ELF-1 (cell line): Measurements from ENCODE around the gene AASDHPPT.

Source experiments
- DNase-seq: peaks from one replicate; pipeline ENCODE4 v3.0.0-alpha.2; 2016; ENCODE audit warnings: low read depth, low spot score

The AASDHPPT gene

DNA sequence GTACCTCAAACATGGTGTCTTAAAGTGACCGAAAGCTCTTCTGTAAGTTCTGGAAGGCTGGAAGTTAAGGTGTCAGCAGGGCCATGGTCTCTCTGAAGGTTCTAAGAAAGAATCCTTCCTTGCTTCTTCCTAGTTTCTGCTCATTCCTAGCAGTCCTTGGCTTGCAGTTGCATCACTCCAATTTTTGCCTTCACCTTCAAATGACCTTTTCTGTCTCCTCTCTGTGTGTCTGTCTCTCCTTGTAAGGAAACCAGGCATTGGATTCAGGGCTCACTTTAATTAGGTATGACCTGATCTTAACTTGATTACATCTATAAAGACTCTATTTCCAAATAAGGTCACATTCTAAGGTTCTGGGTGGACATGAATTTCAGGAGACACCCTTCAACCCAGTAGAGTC lies 8.7 kb downstream of the AASDHPPT start:
- no peak for DNase-seq

DNA sequence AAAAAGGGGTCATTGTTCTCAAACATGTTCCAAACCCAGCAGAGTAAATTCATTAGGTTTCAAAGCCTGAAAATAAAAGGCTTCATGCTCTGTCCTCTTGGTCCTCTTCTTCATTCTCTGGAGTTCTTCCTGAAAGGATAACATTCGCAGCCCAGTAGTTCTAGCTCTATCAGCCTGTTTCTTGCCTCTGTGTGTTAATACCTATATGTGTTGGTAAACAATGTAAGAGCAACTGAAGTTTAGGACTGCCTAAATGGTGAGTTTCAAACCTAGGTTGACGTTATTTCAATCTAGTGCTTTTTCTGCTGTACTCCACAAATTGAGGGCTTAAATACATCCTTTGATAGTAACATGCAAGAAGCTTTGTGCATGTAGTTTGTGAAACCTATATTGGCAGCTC lies 9.4 kb downstream of the AASDHPPT start:
- DNase-seq = no peak

DNA sequence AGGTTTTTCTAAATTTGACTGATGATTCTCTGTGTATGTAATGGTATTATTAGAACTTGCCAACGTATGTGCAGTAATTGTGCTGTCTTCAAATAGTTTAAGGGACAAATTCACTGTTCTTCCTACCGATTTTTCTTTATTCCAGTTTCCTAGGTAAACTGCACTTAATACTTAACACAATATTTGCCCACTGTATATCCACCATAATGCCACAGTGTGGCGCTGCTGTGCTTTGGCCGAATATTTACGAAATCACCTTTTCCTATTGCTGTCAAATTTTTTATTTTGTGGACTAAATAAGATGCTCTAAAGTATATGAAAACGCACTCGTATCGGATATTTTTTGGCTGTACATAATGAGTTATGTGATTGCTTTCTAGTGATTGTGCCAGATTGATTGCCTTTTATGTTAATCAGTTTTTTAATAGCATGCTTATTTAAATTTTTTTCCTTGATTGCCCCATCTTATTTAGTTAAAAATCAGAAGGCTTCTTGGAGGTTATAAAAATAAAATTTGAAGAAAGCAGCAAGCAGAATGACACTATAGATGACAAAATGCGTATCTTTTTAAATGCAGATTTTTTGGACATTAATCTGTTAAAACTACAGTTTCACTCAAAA lies 10.5 kb downstream of the AASDHPPT start:
- DNase-seq = peak; percentile 4

DNA sequence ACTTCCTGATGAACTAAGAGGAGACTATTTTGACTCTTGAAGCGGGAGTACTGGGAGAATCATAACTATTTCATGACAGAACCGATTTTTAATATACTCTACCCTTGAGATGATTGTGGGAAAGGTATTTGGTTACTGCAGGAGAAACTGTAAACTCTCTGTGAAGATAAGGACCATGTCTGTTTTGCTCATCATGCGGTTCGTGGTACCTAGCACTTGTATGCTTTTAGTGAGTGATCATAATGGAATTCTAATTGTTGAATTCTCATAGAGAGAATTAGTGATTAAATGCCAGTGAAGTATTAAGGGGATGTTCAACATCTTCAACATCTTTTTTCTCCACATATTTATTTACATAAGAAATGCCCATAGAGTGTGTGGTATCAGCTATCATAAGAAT lies 11.4 kb downstream of the AASDHPPT start:
- DNase-seq = no peak

DNA sequence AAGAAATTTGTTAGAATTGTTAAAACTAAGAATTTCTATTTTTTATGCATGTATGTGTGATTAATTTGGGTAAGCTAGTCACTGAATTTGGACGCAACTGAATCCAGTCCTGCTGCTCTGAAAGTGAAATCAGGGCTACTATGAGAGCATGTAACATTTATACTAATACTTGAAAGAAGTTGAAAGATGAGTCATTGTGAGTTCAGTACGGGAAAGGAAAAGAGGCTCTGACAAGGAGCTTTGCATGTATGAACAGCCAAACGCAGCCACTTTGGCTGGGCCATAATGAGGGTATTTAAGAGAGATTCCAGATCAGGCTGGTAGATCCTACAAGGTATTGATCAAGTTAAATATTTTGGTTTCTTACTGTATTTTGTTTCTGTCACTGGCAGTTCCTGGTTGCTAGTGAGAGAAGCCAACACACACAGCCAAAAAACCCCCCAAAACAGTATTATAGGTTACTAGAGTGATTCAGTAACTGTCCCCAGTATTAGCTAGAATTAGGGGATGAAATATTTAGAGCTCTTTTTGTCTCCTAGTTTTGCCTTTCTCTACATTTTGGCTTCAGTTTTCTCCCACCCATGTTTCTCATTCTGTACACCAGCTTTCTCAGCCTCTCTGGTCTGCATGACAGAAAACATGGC lies 14.1 kb downstream of the AASDHPPT start:
- no peak for DNase-seq

DNA sequence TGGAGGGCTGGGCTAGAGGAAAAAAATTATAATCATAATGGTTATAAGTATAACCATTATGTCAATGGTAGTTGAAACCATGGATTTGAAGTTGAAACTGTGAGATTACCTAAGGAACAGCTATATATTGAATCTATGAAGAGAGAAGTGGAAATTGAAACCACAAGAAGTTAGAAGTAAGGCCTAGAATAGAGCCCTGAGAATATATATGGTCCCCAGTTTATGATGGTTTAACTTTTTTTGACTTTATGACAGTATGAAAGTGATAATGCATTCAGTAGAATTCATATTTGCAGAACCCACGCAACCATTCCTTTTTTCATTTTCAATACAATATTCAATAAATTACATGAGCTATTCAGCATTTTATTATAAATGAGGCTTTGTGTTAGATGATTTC lies 15.0 kb downstream of the AASDHPPT start:
- DNase-seq = no peak

DNA sequence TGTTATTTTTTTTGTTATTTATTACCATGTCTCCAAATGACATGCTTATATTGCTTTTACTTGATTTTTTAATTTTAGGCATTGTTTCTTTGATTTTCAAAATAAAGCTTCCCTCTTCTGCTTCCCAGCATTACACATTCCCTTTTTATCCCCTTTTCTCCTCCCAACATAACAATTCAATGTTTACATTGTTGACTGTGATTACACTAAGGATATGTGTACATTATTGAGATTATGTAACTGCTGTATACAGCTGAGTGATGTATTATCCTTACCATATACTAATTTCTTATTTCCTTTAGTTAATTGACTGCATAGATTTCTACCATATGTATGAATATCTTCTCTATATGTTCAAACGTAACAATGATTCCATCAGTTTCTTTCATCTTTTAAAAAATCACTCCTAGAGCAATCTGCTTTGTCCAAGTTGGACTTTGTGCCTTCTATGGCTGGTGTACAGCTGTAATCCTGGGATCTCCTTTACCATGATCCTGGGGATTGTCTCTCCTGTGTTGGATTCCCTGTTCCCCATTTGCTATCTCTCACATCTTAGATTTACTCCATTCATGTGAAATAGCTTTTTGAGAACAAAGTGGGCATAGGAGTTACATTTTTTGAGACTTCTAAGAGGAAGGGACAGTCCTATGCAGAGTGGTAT lies 21.6 kb downstream of the AASDHPPT start:
- no peak for DNase-seq

DNA sequence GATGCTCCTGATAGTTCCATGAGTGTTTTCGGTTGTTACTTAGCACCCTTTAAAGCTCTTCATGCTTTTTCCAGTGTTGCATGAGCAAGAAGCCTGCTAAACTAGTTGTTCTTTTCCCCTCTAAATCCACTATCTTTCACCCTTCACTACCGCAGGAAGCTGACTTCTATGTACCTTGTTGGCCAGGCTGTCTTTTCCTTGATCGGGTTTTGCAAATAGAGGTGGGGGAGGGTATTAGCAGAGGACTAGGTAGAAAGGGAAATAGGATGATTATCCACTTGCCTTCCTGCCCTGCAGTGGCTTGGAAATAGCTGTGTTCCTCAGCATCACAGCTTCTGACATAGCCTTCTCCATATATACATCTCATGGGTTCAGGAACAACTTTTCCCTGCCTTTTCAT lies 23.9 kb downstream of the AASDHPPT start:
- no peak for DNase-seq

DNA sequence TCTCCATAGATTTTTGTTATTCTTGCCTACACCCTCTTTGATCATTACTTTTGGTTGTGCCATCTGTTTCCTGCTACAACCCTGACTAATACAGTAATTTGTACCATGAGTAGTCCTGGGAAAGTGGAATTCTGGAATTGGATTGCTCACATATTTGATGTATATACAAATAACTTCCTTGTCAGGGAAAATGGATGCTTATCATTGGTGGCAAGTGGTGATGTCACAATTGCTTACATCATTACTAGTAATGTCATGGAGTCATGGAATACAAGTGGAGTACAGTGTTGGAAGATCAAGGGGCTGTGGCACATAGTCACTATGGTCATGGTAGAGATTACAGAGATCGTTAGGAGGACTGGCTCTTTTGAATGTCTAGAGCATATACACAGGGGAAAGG lies 24.4 kb downstream of the AASDHPPT start:
- DNase-seq = no peak

DNA sequence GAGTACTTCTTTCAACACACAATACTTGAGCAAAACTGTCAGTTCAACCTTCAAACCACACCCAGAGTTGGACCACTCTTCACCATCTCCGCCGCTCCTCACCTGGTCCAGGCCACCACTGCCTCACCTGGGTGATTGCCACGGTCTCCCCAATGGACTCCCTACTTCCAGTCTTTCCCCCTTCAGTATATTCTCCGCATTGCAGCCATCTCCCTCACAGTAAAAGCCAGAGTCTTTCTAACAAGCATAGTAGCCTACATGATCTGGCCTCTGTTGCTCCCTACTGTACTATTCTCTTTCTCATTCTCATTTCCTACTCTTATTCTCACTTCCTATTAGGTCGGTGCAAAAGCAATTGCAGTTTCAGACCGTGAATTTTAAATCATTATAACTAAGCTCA lies 28.5 kb downstream of the AASDHPPT start:
- no peak for DNase-seq

DNA sequence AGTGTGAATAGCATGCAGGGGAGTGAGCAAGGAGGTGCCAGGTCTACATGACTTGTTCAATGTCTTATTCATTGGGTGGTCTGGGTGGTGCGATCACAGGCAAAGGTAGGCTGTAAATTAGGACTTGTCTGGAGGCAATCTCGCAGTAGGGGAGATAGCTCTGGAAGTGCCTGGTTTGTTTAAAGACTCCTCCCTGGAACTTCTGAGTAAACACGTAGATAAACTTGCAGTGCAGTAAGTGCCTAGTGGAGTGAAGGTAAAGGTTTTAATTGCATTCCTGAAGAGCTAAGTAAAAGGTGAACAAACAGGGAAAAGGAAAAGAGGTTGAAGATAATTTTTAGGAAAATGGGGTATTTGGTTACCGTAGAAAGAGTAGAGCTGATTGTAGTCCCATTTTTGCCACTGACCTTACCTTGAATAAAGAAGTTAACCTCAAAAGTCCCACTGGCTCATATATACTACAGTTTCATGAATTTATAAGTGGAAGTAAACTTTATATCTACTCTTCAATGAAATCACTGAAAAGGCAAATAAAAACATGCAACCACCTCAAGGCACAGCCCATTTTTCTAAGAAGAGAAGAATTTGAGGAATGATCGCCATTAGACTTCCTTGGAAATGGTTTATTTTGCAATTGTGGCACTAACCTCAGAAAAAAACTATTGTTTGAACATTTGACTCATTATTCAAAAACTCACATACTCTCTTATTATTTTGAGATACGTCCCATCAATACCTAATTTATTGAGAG lies 44.3 kb downstream of the AASDHPPT start:
- DNase-seq = peak; percentile 50

DNA sequence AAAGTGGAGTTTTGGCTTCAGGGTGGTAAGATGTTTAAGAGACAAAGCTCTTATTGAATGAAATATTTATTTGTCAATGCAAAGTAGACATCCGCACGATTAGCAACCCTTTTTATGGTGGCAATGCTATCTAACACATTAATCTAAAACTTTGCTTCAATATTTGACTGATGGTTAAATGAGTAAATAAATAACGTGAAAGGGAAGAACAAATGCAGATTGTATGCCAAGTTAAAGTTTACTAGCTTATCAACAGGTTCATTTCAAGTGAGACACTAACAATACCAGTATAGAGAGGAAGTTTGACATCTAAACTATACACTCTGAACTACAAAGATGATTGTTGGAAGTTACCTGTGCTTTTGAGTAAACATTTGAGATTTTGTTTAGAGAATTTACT lies 50.1 kb downstream of the AASDHPPT start:
- DNase-seq = no peak

DNA sequence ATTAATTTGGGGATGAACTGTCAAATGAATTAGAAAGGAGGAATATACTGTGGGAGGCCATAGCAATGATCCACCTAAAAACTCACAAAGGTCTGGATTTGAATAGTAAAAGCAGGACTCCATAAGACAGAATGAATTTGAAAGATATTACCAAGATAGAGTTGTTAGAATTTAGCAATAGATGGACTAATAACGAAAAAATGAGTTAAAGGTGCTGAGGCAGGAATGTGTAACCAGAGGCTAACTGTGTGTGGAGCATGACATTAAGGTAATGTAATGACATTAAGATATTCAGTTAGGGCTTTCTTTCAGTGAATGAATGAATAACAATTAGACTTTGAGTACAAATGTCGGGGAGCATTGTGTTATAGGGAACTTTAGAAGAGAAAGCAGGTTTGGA lies 51.3 kb downstream of the AASDHPPT start:
- DNase-seq = no peak

DNA sequence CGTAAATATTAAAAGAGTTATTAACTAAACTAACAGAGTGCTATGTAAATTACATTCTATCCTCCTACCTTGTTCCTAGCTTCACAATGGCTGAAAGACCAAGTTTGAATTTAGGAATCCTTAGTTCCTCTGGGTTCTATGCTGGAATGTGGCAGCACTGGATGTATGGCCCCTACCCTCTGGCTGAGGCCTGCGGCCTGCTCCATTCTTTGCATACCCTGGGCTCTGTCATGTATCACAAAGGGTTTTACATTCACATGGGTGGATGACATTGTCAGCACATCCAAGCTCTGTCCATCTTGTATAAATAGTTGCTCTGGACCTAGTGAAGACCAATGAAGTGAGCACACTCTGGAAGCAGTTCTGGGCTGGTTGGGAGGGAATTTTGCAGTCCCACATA lies 54.5 kb downstream of the AASDHPPT start:
- DNase-seq = peak; percentile 29

DNA sequence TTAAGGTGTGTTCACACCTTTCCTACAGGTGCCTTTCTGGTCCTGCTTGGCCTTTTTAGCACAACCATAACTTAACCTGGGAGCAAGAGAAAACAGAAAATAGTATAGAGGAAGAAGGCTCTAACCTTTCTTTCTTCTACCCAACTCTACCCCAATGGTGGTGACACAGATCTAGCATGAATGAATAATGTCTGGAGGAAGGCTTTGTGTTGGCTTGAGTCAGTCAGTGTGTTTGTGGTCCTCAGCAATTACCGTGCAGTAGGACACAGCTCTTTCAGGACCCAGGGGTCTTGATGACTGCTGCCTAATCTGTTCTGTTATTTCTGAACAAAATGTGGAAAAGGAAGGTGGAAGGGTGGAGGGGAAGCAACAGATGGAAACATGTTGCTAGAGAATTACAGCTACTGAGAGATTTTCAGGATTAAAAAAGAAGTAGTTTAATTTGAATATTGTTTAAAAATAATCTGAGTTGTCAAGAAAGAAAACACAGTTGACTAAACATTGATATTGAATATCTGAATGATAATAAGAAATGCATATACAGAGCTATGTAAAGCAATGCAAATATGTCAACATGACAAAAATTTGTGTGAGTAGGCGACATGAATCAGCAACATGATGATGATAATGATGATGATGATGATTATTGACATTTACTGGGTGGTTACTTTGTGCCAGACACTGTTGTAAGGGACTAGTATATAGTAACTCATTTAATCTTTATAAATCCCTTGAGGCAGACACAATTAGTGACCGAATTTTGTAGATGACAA lies 55.3 kb downstream of the AASDHPPT start:
- no peak for DNase-seq

DNA sequence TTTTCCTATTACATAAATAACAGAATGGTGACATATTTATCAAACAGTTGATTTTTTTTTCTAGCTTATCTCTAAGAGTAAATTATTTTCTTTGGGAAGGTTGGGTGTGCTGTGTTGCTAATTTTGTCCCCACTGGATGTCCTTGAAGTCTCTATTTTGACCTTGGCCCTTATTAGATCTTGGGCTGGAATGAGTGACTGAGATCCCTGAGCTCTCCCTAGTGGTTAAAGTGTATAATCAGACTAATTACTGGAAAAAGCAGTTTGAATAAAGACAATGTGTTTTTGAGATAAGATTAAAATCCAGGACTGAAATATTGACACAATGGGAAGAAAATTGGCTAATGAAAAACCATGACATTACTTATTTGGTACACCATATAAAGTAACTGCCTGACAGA lies 56.1 kb downstream of the AASDHPPT start:
- DNase-seq = no peak

DNA sequence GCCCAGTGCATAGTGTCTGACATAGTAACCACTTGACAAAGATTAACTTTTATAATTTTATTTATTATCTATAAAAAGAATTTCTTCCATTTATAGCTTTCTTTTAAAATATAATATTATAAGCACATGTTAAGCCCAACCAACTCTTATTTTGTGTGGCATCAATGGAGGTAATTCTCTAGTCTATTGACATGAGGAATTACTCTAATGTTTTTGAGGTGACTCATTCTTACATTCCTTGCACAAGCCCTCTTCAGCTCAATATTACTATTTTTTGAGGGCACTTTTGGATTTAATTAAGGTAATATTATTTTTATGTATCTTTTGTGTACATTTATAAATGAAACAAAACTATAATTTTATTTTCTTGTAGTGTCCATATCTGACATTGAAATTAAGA lies 59.6 kb downstream of the AASDHPPT start:
- DNase-seq = no peak

DNA sequence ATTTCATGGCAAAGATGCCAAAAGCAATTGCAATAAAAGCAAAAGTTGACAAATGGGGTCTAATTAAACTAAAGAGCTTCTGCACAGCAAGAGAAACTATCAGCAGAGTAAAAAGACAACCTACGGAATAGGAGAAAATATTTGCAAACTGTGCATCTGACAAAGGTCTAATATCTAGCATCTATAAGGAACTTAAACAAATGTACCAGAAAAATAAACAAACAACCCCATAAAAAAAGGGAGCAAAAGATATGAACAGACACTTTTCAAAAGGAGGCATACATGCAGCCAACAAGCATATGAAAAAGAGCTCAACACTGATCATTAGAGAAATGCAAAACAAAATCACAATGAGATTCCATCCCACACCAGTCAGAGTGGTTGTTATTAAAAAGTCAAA lies 60.3 kb downstream of the AASDHPPT start:
- DNase-seq = no peak
